Dermis microvascular lymphatic vessel endothelial cell (primary cell): ENCODE data around the gene ING3. TPM values are rescaled to one million over a fixed set of nuclear protein-coding genes. Genes with fewer than 3 reads are reported as not detected.

Experiments used
- DNase-seq, 2 donors: peaks; one replicate each; pipeline versions ENCODE4 v3.0.0 to v3.0.0-alpha.2; 2010; ENCODE audit warnings: low read depth in 2 of 2
- total RNA-seq: library from RNA; depleted of rRNA; stranded (reverse); fragments of >200 nt; gene quantifications from 2 replicates; pipeline ENCODE4 v1.2.1, GENCODE V29; 2014

ING3 gene
- total RNA-seq, 1 donor from 2014 or later, result 21.1 TPM

DNA sequence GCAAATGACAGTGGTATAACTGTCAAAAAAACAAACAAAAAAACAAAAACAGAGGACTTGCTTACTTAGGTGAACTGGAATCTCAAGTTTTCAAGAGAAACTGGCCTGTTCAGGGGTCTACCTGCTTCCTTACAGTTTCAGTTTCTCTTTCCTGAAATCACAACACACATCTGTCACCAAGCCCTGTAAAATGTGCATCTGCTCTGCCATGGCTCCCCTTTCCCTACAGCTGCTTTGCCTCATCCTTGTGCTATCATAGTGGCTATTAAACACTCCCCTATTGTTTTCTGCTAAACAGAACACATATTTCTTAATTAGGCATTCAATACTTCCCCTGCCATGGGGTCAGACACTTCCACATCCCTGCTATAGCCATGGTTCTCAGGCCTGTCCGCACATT, 75.6 kb downstream of the ING3 start:
- DNase-seq, result no peak

DNA sequence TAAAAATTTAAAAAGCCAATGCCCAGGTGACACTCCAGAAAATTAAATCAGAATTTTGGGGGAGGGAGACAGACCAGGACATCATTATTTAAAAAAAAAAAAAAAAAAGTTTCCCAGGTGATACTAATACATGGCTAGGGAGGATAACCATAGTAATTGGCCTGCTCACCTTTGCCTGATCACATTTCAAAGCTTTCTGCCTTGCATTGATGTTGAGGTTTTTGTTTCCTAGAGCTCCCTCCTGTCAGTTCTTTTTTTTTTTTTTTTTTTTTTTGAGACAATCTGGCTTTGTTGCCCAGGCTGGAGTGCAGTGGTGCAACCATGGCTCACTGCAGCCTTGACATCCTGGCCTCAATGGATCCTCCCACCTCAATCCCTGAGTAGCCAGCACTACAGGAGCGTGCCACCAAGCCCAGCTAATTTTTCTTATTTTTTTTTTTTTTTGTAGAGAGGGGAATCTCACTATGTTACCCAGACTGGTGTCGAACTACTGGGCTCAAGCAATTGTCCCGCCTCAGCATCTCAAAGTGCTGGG, 76.1 kb downstream of the ING3 start:
- no peak for DNase-seq

Other genes with a start within 250 kb of the ING3 start
- gene TSPAN12, start 92.6 kb upstream of the ING3 start, total RNA-seq, result 43.6 and 89.3 TPM in 2 replicates
- gene CPED1, start 37.9 kb downstream of the ING3 start, total RNA-seq, result 0.77 and 1.0 TPM in 2 replicates